DMS 273 (cell line): ENCODE measurements around the gene DIO2.

Experiments
- DNase-seq: peaks from one replicate; lab custom pipeline; 2025; ENCODE audit not compliant: unreplicated experiment; lab: John Stamatoyannopoulos, UW

DIO2 gene

GRCh38 chr14:80172375-80173051 is 38.8 kb downstream of the DIO2 start:
- DNase-seq: no peak

GRCh38 chr14:80167793-80168448 is 43.4 kb downstream of the DIO2 start:
- no peak for DNase-seq

GRCh38 chr14:80164991-80165721 is 46.1 kb downstream of the DIO2 start:
- no peak for DNase-seq

- DNase-seq: no peak
Measured at GRCh38 chr14:80152763-80153162, 58.5 kb downstream of the DIO2 start.

- DNase-seq: no peak
Measured at GRCh38 chr14:80152166-80152565, 59.1 kb downstream of the DIO2 start.

GRCh38 chr14:80150301-80150700 is 61.0 kb downstream of the DIO2 start:
- no peak for DNase-seq
